ENCODE data around the gene EML6.

Gene EML6

DNA sequence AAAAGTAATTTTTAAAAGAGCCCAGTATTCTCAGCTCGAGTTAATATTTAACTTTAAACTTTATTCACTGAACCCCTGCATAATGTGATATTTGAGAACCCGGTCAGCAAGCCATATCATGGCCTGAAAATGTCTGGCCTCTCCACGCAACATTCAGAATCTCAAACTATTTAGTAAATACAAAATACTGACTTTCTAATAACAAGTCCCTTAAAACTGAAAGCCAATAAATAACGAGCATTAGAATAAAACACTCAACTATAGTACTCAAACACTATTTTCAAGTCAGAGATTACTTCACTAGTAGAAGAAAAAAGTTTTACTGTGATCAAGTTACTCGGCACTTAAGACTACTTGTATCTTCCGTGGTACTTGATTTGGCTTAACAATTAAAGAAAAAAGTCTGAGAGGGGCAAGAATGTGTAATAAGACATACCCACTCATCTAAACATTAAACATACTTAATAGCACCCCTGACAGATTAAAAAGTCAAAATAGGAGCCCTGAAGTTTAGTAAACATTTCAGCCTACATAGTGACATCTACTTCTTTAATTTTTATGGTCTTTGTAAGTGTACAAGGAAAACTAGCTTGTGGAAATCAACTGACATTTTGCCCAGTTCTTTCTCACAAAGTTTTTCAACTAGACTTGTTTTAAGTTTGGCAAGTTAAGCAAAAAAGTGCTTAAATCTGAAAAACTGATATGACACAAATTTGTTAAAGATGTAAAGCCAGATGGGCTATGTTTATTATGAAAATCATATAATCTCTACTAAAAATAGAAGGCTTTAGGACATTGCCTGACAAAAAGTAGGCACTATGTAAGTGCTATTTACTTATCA lies 288.6 kb downstream of the EML6 start:
- no peak for DNase-seq

DNA sequence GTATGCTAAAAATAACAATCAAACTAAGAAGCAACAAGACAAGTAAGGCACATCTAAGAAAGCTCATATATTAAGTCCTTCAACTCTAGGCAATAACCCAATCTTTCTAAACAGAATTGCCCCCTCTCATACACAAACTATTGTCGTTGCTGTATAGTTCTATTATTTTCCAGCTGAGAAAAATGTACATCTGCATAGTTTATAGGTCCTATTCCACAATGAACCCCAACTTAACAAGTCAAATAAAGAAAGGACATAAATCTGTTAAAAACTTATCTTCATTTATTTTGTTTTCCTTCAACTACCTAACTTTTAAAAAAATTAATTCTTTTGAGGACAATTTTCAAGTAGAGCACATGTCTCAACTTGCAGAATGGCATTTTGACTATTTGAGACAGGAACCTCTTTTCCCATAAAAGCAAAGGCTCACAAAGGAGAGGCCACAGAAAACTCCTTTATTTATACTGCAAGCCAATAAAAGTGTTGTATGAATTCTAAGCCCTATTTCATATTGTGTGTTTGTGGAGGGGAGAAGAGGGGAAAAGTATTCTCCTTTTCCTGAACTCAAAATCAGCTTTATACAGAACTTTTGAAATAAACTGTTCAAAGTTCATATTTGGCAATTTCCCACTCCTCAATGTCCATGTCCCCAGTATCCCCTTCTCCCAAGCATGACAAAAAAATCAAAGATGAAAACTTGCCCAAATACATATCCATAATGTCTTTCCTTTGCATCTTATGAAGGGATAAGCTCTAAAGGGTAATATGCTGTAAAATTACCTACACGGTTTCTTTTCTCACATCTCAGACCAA lies 289.4 kb downstream of the EML6 start:
- no peak for DNase-seq

DNA sequence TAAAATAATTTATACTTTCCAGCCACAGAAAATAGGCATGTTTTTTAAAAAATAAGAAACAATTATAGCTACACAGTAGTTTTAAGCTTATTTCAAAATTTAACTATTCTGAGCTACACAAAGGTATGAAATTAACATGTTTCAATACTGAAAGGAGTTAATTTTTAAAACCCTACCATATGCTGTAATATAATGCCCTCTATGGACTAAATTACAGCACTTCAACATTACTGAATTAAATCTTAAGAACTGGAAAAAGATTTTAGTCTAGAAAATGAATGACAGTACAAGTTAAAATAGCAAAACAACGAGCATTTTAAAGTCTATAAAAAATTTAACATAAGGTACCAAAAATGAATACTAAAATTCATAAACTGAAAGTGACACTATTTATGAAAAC lies 290.5 kb downstream of the EML6 start:
- DNase-seq, result no peak

DNA sequence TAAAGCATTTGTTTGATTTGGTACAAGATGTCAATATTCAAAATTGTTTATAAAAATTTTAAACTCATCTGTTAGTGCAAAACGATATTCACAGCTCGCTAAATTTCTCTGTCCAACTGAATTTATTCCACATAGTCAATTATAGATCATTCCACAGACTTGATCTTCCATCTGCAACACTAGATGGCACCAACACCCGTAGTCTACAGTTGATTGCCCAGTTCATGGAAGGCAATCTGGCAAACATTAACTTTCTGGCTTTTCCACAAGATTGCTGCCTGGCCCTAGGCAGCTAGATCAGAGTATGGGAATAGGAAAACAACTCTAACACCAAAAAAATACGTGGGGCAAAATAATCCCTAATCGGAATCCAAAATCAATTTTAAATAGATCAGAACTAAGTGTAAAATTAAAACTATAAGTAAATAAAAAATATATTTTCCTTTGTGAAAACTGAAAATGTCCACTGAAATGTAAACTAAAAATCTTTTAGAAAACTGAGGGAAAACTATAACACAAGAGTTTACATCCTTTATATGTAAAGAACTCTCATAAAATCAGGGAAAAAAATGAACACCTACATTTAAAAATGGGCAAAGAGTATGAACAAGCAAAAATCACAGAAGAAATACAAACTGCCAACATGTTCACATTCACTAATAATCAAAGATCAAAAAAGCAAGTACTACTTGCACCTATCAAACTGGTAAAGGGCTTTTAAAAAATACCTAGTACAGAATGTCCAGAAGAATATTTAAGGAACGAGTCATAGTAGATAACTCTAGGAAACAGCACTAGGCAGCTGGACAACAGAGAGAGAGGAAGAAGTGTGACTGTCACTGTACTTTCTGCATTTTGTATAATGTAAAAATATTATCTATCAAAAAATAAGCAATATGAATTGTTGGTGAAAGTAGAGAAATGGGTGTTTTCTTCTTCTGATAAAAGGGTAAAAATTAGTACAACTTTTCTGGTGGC lies 291.8 kb downstream of the EML6 start:
- no peak for DNase-seq

- no peak for DNase-seq
Measured at GRCh38 chr2:55017428-55017827, 294.0 kb downstream of the EML6 start.

DNA sequence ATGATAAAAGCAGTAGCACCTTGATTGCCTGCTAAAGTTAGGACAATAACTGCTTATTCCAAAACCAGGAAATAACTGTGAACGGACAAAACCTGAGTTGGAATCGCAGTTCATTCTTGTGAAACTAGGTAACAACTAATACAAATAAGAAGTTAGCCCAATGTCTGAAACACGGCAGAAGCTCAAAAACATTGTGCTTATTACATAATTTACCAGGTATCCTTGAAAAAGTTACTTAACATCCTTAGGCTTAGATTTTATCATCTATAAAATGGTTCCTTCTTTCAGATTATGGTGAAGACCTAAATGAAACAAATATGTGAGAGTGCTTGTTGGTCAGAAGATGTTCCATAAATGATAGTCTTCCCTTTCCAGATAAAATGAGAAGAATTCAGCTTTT lies 294.4 kb downstream of the EML6 start:
- no peak for DNase-seq

DNA sequence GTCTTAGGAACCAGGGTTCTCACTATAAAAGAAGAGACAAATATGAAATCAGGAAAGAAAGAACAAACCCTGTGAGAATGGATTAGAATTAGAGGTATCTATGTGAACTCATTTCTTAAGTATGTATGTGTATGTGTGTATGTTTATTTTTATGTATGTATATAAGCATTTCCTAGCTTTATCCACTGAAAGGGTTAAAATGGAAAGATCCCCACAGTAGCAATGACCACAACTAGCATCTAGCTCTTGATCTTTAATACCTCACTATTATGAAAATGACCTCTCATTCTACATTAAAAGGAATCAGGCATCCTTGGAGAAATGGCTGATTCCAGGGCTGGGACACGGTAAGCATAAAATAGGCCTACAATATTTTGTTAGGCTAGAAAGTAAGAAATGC lies 295.2 kb downstream of the EML6 start:
- no peak for DNase-seq

DNA sequence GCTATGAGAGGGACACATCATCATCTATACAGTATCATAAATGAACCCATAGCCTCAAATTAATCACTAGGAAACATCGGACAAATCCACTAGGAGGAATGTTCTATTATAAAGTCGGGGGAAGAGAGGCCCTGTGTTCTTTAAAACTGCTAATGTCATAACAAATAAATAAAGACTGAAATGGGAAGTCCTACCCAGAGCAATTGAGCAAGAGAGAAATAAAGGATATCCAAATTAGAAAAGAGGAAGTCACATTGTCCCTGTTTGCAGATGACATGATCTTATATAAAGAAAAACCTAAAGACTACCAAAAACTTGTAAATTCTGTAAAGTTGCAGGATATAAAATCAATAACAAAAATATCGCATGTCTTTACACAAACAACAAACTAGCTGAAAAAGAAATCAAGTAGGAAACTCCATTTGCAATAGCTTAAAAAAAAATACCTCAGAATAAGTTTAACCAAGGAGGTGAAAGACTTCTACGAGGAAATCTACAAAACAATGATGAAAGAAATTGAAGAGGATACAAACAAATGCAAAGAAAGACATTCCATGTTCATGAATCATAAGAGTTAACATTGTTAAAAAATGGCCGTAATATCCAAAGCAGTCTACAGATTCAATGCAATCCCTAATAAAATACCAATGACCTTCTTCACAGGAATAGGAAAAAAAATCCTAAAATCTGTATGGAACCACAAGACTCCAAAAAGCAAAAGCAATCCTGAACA lies 296.2 kb downstream of the EML6 start:
- no peak for DNase-seq
